Measurements from ENCODE around the gene NT5DC3.
"Not testable (repeated sequence)": the region's sequence is repeated elsewhere in the genome, so short reads cannot be mapped to it uniquely, and the experiment has no call there.

The NT5DC3 gene

GRCh38 chr12:103855896-103856657, 15.0 kb upstream of the NT5DC3 start:
- in situ Hi-C loops (cut with MboI; ENCODE audit: low sequenced_read_pairs) = no loop called here

GRCh38 chr12:103855036-103855712, 14.1 kb upstream of the NT5DC3 start:
- in situ Hi-C loops (cut with MboI; ENCODE audit: low sequenced_read_pairs) = no loop called here

GRCh38 chr12:103854372-103854973, 13.4 kb upstream of the NT5DC3 start:
- in situ Hi-C loops (cut with MboI; ENCODE audit: low sequenced_read_pairs) = no loop called here

- in situ Hi-C loops (cut with MboI; ENCODE audit: low sequenced_read_pairs) = no loop called here
These were observed 11.5 kb upstream of the NT5DC3 start for GRCh38 chr12:103852498-103852997.

GRCh38 chr12:103851127-103851526, 10.1 kb upstream of the NT5DC3 start:
- in situ Hi-C loops (cut with MboI; ENCODE audit: low sequenced_read_pairs) = no loop called here

GRCh38 chr12:103850429-103850828, 9.4 kb upstream of the NT5DC3 start:
- in situ Hi-C loops (cut with MboI; ENCODE audit: low sequenced_read_pairs) = no loop called here

- in situ Hi-C loops (cut with MboI; ENCODE audit: low sequenced_read_pairs) = no loop called here
These were observed 8.0 kb upstream of the NT5DC3 start for GRCh38 chr12:103848917-103849491.

- in situ Hi-C loops (cut with MboI; ENCODE audit: low sequenced_read_pairs) = no loop called here
These were observed 7.1 kb upstream of the NT5DC3 start for GRCh38 chr12:103848143-103848542.

GRCh38 chr12:103846415-103846814, 5.4 kb upstream of the NT5DC3 start:
- in situ Hi-C loops (cut with MboI; ENCODE audit: low sequenced_read_pairs) = no loop called here

- in situ Hi-C loops (cut with MboI; ENCODE audit: low sequenced_read_pairs) = no loop called here
These were observed 3.3 kb upstream of the NT5DC3 start for GRCh38 chr12:103844305-103844704.

- in situ Hi-C loops (cut with MboI; ENCODE audit: low sequenced_read_pairs) = no loop called here
These were observed 903 bp upstream of the NT5DC3 start for GRCh38 chr12:103841690-103842584.

- in situ Hi-C loops (cut with MboI; ENCODE audit: low sequenced_read_pairs) = no loop called here
These were observed 565 bp downstream of the NT5DC3 start for GRCh38 chr12:103840462-103840875.

- in situ Hi-C loops (cut with MboI; ENCODE audit: low sequenced_read_pairs) = no loop called here
These were observed 1.2 kb downstream of the NT5DC3 start for GRCh38 chr12:103839609-103840461.

- in situ Hi-C loops (cut with MboI; ENCODE audit: low sequenced_read_pairs) = no loop called here
These were observed 1.9 kb downstream of the NT5DC3 start for GRCh38 chr12:103839103-103839502.

GRCh38 chr12:103838254-103838914, 2.6 kb downstream of the NT5DC3 start:
- in situ Hi-C loops (cut with MboI; ENCODE audit: low sequenced_read_pairs) = no loop called here

- in situ Hi-C loops (cut with MboI; ENCODE audit: low sequenced_read_pairs) = no loop called here
These were observed 4.7 kb downstream of the NT5DC3 start for GRCh38 chr12:103836345-103836744.

- in situ Hi-C loops (cut with MboI; ENCODE audit: low sequenced_read_pairs) = not testable (repeated sequence)
These were observed 5.2 kb downstream of the NT5DC3 start for GRCh38 chr12:103835747-103836335.

- in situ Hi-C loops (cut with MboI; ENCODE audit: low sequenced_read_pairs) = no loop called here
These were observed 6.1 kb downstream of the NT5DC3 start for GRCh38 chr12:103834942-103835341.

- in situ Hi-C loops (cut with MboI; ENCODE audit: low sequenced_read_pairs) = no loop called here
These were observed 7.1 kb downstream of the NT5DC3 start for GRCh38 chr12:103833891-103834290.

All from HL-60/S4 (cell line).